ENCODE data around the gene KRT82.

DNA sequence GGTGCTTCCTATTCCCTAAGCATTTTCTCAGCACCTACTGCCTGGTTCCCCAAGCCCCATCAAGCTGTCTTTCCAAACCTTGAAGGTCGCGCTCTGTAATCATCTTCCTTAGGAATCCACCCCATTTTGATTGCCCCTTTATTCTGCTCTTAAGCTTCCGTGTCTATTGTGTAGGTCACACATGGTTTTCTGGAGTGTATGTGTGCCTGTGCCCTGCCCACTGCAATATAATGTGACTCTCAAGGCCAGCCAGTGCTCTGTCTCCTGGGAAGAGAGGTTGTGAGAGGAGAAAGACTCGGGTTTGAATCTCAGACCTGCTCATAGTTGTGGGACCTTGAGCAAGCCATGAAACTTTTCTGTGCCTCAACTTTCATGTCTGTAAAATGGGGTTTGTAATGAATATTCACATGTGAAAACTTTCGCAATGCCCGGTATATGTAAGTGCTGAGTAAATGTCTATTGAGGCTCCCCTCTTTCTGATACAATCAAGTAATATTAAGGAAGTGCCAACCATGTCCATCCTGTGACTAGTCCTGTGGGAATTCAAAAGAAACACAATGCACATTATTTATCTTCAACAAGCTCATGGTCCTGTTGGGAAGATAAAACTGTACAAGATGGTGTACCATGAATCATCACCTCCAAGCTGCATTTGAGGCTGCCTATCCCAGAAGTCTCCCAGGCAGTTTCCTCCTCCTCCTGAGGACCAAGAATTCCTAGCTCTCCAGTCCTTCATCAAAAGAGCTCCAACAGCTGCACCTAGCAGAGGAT, 28.8 kb upstream of the KRT82 start:
- TF ChIP-seq, protein P1, sequence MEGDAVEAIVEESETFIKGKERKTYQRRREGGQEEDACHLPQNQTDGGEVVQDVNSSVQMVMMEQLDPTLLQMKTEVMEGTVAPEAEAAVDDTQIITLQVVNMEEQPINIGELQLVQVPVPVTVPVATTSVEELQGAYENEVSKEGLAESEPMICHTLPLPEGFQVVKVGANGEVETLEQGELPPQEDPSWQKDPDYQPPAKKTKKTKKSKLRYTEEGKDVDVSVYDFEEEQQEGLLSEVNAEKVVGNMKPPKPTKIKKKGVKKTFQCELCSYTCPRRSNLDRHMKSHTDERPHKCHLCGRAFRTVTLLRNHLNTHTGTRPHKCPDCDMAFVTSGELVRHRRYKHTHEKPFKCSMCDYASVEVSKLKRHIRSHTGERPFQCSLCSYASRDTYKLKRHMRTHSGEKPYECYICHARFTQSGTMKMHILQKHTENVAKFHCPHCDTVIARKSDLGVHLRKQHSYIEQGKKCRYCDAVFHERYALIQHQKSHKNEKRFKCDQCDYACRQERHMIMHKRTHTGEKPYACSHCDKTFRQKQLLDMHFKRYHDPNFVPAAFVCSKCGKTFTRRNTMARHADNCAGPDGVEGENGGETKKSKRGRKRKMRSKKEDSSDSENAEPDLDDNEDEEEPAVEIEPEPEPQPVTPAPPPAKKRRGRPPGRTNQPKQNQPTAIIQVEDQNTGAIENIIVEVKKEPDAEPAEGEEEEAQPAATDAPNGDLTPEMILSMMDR (conservative IDR thresholded peaks at IDR 0.05; ENCODE audit: low read length): no peak
- TF ChIP-seq EZH2phosphoT487 (IDR thresholded peaks at IDR 0.05; ENCODE audit: borderline replicate concordance, low read depth, low read length): no peak
